ENCODE measurements around the gene RAPGEF6. TPM values are rescaled to one million over a fixed set of nuclear protein-coding genes. Genes with fewer than 3 reads are reported as not detected.
A peak's percentile ranks its signal among the peaks of the same experiment; 100 is the strongest.

The RAPGEF6 gene
- total RNA-seq, 4 donors from 2014 or later = 7.2 to 11.7 (median 8.5) TPM

GRCh38 chr5:131515348-131515747 lies 119.7 kb downstream of the RAPGEF6 start:
- H3K36me3 ChIP-seq = no peaks in the 10 kb centered on the region
- no peaks in the 10 kb centered on the region for H3K27me3 ChIP-seq
- peak overlapping the region in 1 of 4 donors; percentile 18 for H3K27ac ChIP-seq
- no peak for TF ChIP-seq POLR2A (IDR thresholded peaks at IDR 0.05)
- no peak for TF ChIP-seq CTCF (IDR thresholded peaks at IDR 0.05 in 4 of 5, conservative IDR thresholded peaks at IDR 0.05 in 1 of 5)
- no peak for ATAC-seq
- H3K9me3 ChIP-seq = no peaks in the 10 kb centered on the region
- no peak for DNase-seq
- intact Hi-C loops (cut with DNase I; ENCODE audit: low total_unique reads) = no loop called here
- H3K4me1 ChIP-seq = peaks cover 0 to 13% of the 10 kb centered on the region in 2 donors
- no peak overlapping the region for H3K4me3 ChIP-seq
- in situ Hi-C loops (cut with MboI; ENCODE audit: low sequenced_read_pairs in 4 of 4) = no loop called here

- peak overlapping the region in 3 of 4 donors; percentile 0 to 38 (median 12) for H3K27ac ChIP-seq
- no peak for DNase-seq
- H3K4me3 ChIP-seq = no peak overlapping the region
- no peaks in the 10 kb centered on the region for H3K27me3 ChIP-seq
- peaks cover 0 to 6% of the 10 kb centered on the region in 2 donors for H3K36me3 ChIP-seq
- no peaks in the 10 kb centered on the region for H3K9me3 ChIP-seq
- intact Hi-C loops (cut with DNase I; ENCODE audit: low total_unique reads) (no loop called here), in situ Hi-C loops (cut with MboI; ENCODE audit: low sequenced_read_pairs in 4 of 4) (no loop called here)
- peak in 1 of 5 experiments; percentile 16 for TF ChIP-seq CTCF (IDR thresholded peaks at IDR 0.05 in 4 of 5, conservative IDR thresholded peaks at IDR 0.05 in 1 of 5)
- no peak for TF ChIP-seq POLR2A (IDR thresholded peaks at IDR 0.05)
- ATAC-seq = peak; percentile 60 to 66
- H3K4me1 ChIP-seq = peaks cover 0 to 13% of the 10 kb centered on the region in 2 donors
These were observed 120.4 kb downstream of the RAPGEF6 start for GRCh38 chr5:131514316-131515283.

- no peaks in the 10 kb centered on the region for H3K9me3 ChIP-seq
- H3K36me3 ChIP-seq = peaks cover 0 to 7% of the 10 kb centered on the region in 2 donors
- no peak overlapping the region for H3K4me3 ChIP-seq
- no peaks in the 10 kb centered on the region for H3K27me3 ChIP-seq
- TF ChIP-seq POLR2A (IDR thresholded peaks at IDR 0.05) (no peak), CTCF (IDR thresholded peaks at IDR 0.05 in 4 of 5, conservative IDR thresholded peaks at IDR 0.05 in 1 of 5) (no peak)
- peaks cover 0 to 13% of the 10 kb centered on the region in 2 donors for H3K4me1 ChIP-seq
- in situ Hi-C loops (cut with MboI; ENCODE audit: low sequenced_read_pairs in 4 of 4) = no loop called here
- intact Hi-C loops (cut with DNase I; ENCODE audit: low total_unique reads) = no loop called here
- H3K27ac ChIP-seq = no peak overlapping the region
- DNase-seq = no peak
- ATAC-seq = no peak
These were observed 121.2 kb downstream of the RAPGEF6 start for GRCh38 chr5:131513780-131514179.

GRCh38 chr5:131511934-131512333 lies 123.1 kb downstream of the RAPGEF6 start:
- no peak overlapping the region for H3K27ac ChIP-seq
- intact Hi-C loops (cut with DNase I; ENCODE audit: low total_unique reads) = no loop called here
- H3K4me3 ChIP-seq = no peak overlapping the region
- no peak for TF ChIP-seq CTCF (IDR thresholded peaks at IDR 0.05 in 4 of 5, conservative IDR thresholded peaks at IDR 0.05 in 1 of 5)
- TF ChIP-seq POLR2A (IDR thresholded peaks at IDR 0.05) = no peak
- no peaks in the 10 kb centered on the region for H3K9me3 ChIP-seq
- DNase-seq (no peak), ATAC-seq (no peak)
- peaks cover 0 to 19% of the 10 kb centered on the region in 2 donors for H3K36me3 ChIP-seq
- no peaks in the 10 kb centered on the region for H3K27me3 ChIP-seq
- in situ Hi-C loops (cut with MboI; ENCODE audit: low sequenced_read_pairs in 4 of 4) = no loop called here
- peaks cover 0 to 13% of the 10 kb centered on the region in 2 donors for H3K4me1 ChIP-seq
